ENCODE results near the gene SARDH. TPM values are rescaled to one million over a fixed set of nuclear protein-coding genes. Genes with fewer than 3 reads are reported as not detected.
"Not testable (repeated sequence)": the region's sequence is repeated elsewhere in the genome, so short reads cannot be mapped to it uniquely, and the experiment has no call there.

SARDH gene
- total RNA-seq, 1 donor from 2014 or later, result 1.2 TPM

- Mint-ChIP-seq H3K27ac (ENCODE audit: unreplicated experiment) (no peak overlapping the region), H3K9me3 (ENCODE audit: low read depth) (peaks cover 23% of the 10 kb centered on the region), H3K27me3 (ENCODE audit: low read depth) (peaks cover 54% of the 10 kb centered on the region), H3K4me3 (ENCODE audit: unreplicated experiment) (no peak overlapping the region), H3K36me3 (ENCODE audit: low read depth) (peaks cover 5% of the 10 kb centered on the region), H3K4me1 (ENCODE audit: low read depth) (no peaks in the 10 kb centered on the region)
- DNase-seq (ENCODE audit: low spot score), result no peak
- TF ChIP-seq CTCF (IDR thresholded peaks at IDR 0.05), result no peak
Measured at GRCh38 chr9:133629221-133630110, 108.7 kb downstream of the SARDH start.

- Mint-ChIP-seq H3K36me3 (ENCODE audit: low read depth) (peaks cover 5% of the 10 kb centered on the region), H3K27me3 (ENCODE audit: low read depth) (peaks cover 53% of the 10 kb centered on the region), H3K4me3 (ENCODE audit: unreplicated experiment) (no peak overlapping the region), H3K27ac (ENCODE audit: unreplicated experiment) (no peak overlapping the region), H3K4me1 (ENCODE audit: low read depth) (no peaks in the 10 kb centered on the region), H3K9me3 (ENCODE audit: low read depth) (peaks cover 23% of the 10 kb centered on the region)
- TF ChIP-seq CTCF (IDR thresholded peaks at IDR 0.05), result no peak
- no peak for DNase-seq (ENCODE audit: low spot score)
Measured at GRCh38 chr9:133628766-133629165, 109.4 kb downstream of the SARDH start.

- Mint-ChIP-seq H3K4me1 (ENCODE audit: low read depth) (no peaks in the 10 kb centered on the region), H3K4me3 (ENCODE audit: unreplicated experiment) (no peak overlapping the region), H3K9me3 (ENCODE audit: low read depth) (peaks cover 23% of the 10 kb centered on the region), H3K36me3 (ENCODE audit: low read depth) (peaks cover 5% of the 10 kb centered on the region), H3K27ac (ENCODE audit: unreplicated experiment) (no peak overlapping the region), H3K27me3 (ENCODE audit: low read depth) (peaks cover 55% of the 10 kb centered on the region)
- no peak for TF ChIP-seq CTCF (IDR thresholded peaks at IDR 0.05)
- DNase-seq (ENCODE audit: low spot score), result no peak
Measured at GRCh38 chr9:133627341-133627740, 110.8 kb downstream of the SARDH start.

- H3K27me3 Mint-ChIP-seq (ENCODE audit: low read depth), result peaks cover 62% of the 10 kb centered on the region
- not testable (repeated sequence) for H3K4me3 Mint-ChIP-seq (ENCODE audit: unreplicated experiment); H3K4me1 Mint-ChIP-seq (ENCODE audit: low read depth); H3K27ac Mint-ChIP-seq (ENCODE audit: unreplicated experiment); H3K36me3 Mint-ChIP-seq (ENCODE audit: low read depth); DNase-seq (ENCODE audit: low spot score)
- H3K9me3 Mint-ChIP-seq (ENCODE audit: low read depth), result peaks cover 23% of the 10 kb centered on the region
Measured at GRCh38 chr9:133626008-133626407, 112.1 kb downstream of the SARDH start.

- no peak for TF ChIP-seq CTCF (IDR thresholded peaks at IDR 0.05)
- Mint-ChIP-seq H3K9me3 (ENCODE audit: low read depth) (peaks cover 23% of the 10 kb centered on the region), H3K4me3 (ENCODE audit: unreplicated experiment) (no peak overlapping the region), H3K27me3 (ENCODE audit: low read depth) (peaks cover 81% of the 10 kb centered on the region), H3K4me1 (ENCODE audit: low read depth) (no peaks in the 10 kb centered on the region), H3K27ac (ENCODE audit: unreplicated experiment) (no peak overlapping the region), H3K36me3 (ENCODE audit: low read depth) (peaks cover 8% of the 10 kb centered on the region)
- DNase-seq (ENCODE audit: low spot score), result no peak
Measured at GRCh38 chr9:133622555-133622954, 115.6 kb downstream of the SARDH start.

Measured in chondrocyte (in vitro differentiated cells).